GM12878 (cell line): ENCODE measurements around the gene CCDC68. TPM values are rescaled to one million over a fixed set of nuclear protein-coding genes. Genes with fewer than 3 reads are reported as not detected.

Experiments
- ATAC-seq: fragments of 200-7000 bp; cut with Tn5 transposase; 3 replicates; pipeline ENCODE4 v1.9.1; 2020; ENCODE audit warnings: mild to moderate bottlenecking, moderate library complexity
- BruUV-seq: library from RNA; stranded (reverse); fragments of 400-500 nt; replicated peaks from 2 replicates; lab custom pipeline; 2021; lab: Mats Ljungman, UMichigan
- CTCF ChIA-PET: fragments of 300-600 bp; sonication (Branson Sonifier 250); formaldehyde crosslinking; extraction: SDS; loops from one replicate; lab custom pipeline; 2021; ENCODE audit warnings: inconsistent platforms; lab: Yijun Ruan, JAX
- POLR2A ChIA-PET: fragments of 350-600 bp; formaldehyde crosslinking; extraction: SDS; loops from one replicate; lab custom pipeline; 2021; ENCODE audit warnings: inconsistent platforms; lab: Charles Lee
- RAD21 ChIA-PET: fragments of 300-600 bp; sonication (Branson Sonifier 250); formaldehyde crosslinking; loops from one replicate; lab custom pipeline; 2023; ENCODE audit warnings: antibody characterized with exemption; ENCODE audit not compliant: unreplicated experiment; lab: Charles Lee
- SMC1A ChIA-PET: fragments of 300-600 bp; sonication (Branson Sonifier 250); formaldehyde crosslinking; loops from one replicate; lab custom pipeline; 2023; ENCODE audit not compliant: unreplicated experiment, uncharacterized antibody; lab: Charles Lee
- DNase-seq: peaks from one replicate; pipeline ENCODE4 v3.0.0-alpha.2; 2011; ENCODE audit warnings: low read depth, low spot score
- FAIRE-seq: peaks from 3 replicates; lab custom pipeline; 2011; peaks lifted over from hg19 to GRCh38; lab: Jason Lieb, UNC
- H2AFZ ChIP-seq: 2 replicates; pipeline ENCODE4 v1.6.0; 2011; ENCODE audit warnings: low read depth, low read length, control low read depth; ENCODE audit not compliant: control insufficient read depth
- H3K27ac ChIP-seq: 2 replicates; pipeline ENCODE4 v1.5.1; 2011; ENCODE audit warnings: control low read depth; ENCODE audit not compliant: control insufficient read depth, insufficient read depth
- H3K27me3 ChIP-seq, 2 experiments: replicated peaks in 1 of 2; 2 replicates each; pipeline versions ENCODE4 v1.6.0 to v1.6.1; 2011; ENCODE audit warnings: low read length in 1 of 2; ENCODE audit not compliant: control insufficient read depth in 2 of 2, insufficient read depth in 2 of 2
- H3K36me3 ChIP-seq, 2 experiments: 2 replicates each; pipeline ENCODE4 v1.5.1; 2011; ENCODE audit warnings: low read length in 1 of 2; ENCODE audit not compliant: control insufficient read depth in 2 of 2, insufficient read depth in 2 of 2
- H3K4me1 ChIP-seq: 2 replicates; pipeline ENCODE4 v1.6.1; 2011; ENCODE audit warnings: mild to moderate bottlenecking, low read length, moderate library complexity, mixed read lengths; ENCODE audit not compliant: control insufficient read depth, insufficient read depth
- H3K4me2 ChIP-seq: 2 replicates; pipeline ENCODE4 v1.6.0; 2011; ENCODE audit warnings: control low read depth; ENCODE audit not compliant: control insufficient read depth, insufficient read depth
- H3K4me3 ChIP-seq: fragments of 200-600 bp; sonication (generic); 2 replicates; pipeline ENCODE4 v1.5.1; 2016
- H3K79me2 ChIP-seq: 2 replicates; pipeline ENCODE4 v1.6.0; 2011; ENCODE audit warnings: low read length; ENCODE audit not compliant: control insufficient read depth, insufficient read depth
- H3K9ac ChIP-seq: 2 replicates; pipeline ENCODE4 v1.8.0; 2011; ENCODE audit warnings: low read length, control low read depth, mixed read lengths; ENCODE audit not compliant: control insufficient read depth, insufficient read depth
- H3K9me3 ChIP-seq: replicated peaks from 3 replicates; pipeline ENCODE4 v1.5.1; 2011; ENCODE audit warnings: mild to moderate bottlenecking, low read length; ENCODE audit not compliant: control insufficient read depth, insufficient read depth
- H4K20me1 ChIP-seq: 2 replicates; pipeline ENCODE4 v1.6.0; 2011; ENCODE audit not compliant: control insufficient read depth, insufficient read depth
- ATF3 ChIP-seq: IDR thresholded peaks from 2 replicates; pipeline ENCODE4 v1.6.1; 2011; ENCODE audit warnings: low read depth, mild to moderate bottlenecking, low read length, moderate library complexity, borderline replicate concordance; ENCODE audit errors: extremely low read depth
- CBFB ChIP-seq: IDR thresholded peaks from 2 replicates; pipeline ENCODE4 v1.6.1; 2016; ENCODE audit warnings: antibody characterized with exemption, low read depth
- CBX5 ChIP-seq: sonication (generic); IDR thresholded peaks from 2 replicates; pipeline ENCODE4 v1.6.1; 2016; ENCODE audit warnings: low read depth, moderate library complexity, mild to moderate bottlenecking, inconsistent platforms
- EED ChIP-seq: sonication (generic); IDR thresholded peaks from 2 replicates; pipeline ENCODE4 v1.6.1; 2016; ENCODE audit warnings: antibody characterized with exemption, low read depth
- FOXM1 ChIP-seq: IDR thresholded peaks from 2 replicates; pipeline ENCODE4 v1.6.1; 2012; ENCODE audit warnings: low read depth, mild to moderate bottlenecking, inconsistent platforms, low read length, moderate library complexity
- IRF3 ChIP-seq: fragments of 450-650 bp; IDR thresholded peaks from 2 replicates; pipeline ENCODE4 v1.6.1; 2014; ENCODE audit warnings: mild to moderate bottlenecking
- MTA2 ChIP-seq: fragments of 450-650 bp; IDR thresholded peaks from 2 replicates; pipeline ENCODE4 v1.6.1; 2016; ENCODE audit warnings: low read depth, mild to moderate bottlenecking, moderate library complexity
- MYC ChIP-seq: IDR thresholded peaks from 2 replicates; pipeline ENCODE4 v1.6.1; 2011; ENCODE audit warnings: mild to moderate bottlenecking, low read length, moderate library complexity, inconsistent platforms; ENCODE audit not compliant: insufficient read depth, insufficient replicate concordance, insufficient read length, severe bottlenecking
- RAD51 ChIP-seq: fragments of 450-650 bp; IDR thresholded peaks from 2 replicates; pipeline ENCODE4 v1.6.1; 2016; ENCODE audit warnings: moderate library complexity, mild to moderate bottlenecking, inconsistent platforms
- RB1 ChIP-seq: fragments of 450-650 bp; formaldehyde crosslinking; IDR thresholded peaks from 2 replicates; pipeline ENCODE4 v1.6.1; 2017; ENCODE audit warnings: mild to moderate bottlenecking, borderline replicate concordance
- STAT3 ChIP-seq: IDR thresholded peaks from 2 replicates; pipeline ENCODE4 v1.6.1; 2011; ENCODE audit warnings: low read depth, low read length, improper control_type of control experiment
- SUZ12 ChIP-seq: fragments of 200-600 bp; sonication (generic); IDR thresholded peaks from one replicate; pipeline ENCODE4 v1.6.1; 2018; ENCODE audit warnings: antibody characterized with exemption, mild to moderate bottlenecking; ENCODE audit not compliant: unreplicated experiment
- ZNF384 ChIP-seq: IDR thresholded peaks from 2 replicates; pipeline ENCODE4 v1.6.1; 2012; ENCODE audit warnings: low read depth, mild to moderate bottlenecking, low read length, improper control_type of control experiment, borderline replicate concordance
- WGBS: methylation state at CpG from one replicate; pipeline ENCODE4 v1.1.6; 2016; ENCODE audit warnings: low lambda C conversion rate; ENCODE audit not compliant: insufficient replicate concordance, insufficient coverage; ENCODE audit errors: missing lambda C conversion rate; 5-methylcytosine and 5-hydroxymethylcytosine counted together
- in situ Hi-C: fragments of 300-500 bp; cut with MboI; formaldehyde crosslinking; loops from 9 replicates; pipeline ENCODE4 v1.14.3; 2018; ENCODE audit warnings: mixed read lengths
- intact Hi-C: fragments of 100-400 bp; cut with micrococcal nuclease; formaldehyde crosslinking; loops from one replicate; pipeline ENCODE4 v1.14.2; 2022; ENCODE audit not compliant: unreplicated experiment
- polyA plus RNA-seq, 11 experiments: library from polyadenylated mRNA; depleted of rRNA in 4 of 11; unstranded in 6 of 11; stranded (reverse) in 5 of 11; fragments of >200 nt; fragmentation: Nextera tagmentation in 4 of 11; fragmentation: Illumina TruSeq in 1 of 11; extraction: Ambion mirVana in 4 of 11; extraction: Trizol in 1 of 11; gene quantifications; 1 replicate in 1 of 11; 2 replicates in 10 of 11; pipeline versions ENCODE4 v1.2.1 to v1.2.3, GENCODE V29; 2011 to 2016; ENCODE audit warnings: inconsistent platforms in 2 of 11, missing spikeins in 2 of 11, low read depth in 1 of 11
- total RNA-seq, 4 experiments: library from RNA; depleted of rRNA in 3 of 4; stranded (reverse); fragments of >200 nt in 3 of 4; fragmentation: Illumina TruSeq in 1 of 4; extraction: Trizol in 1 of 4; gene quantifications; 2 replicates each; pipeline versions ENCODE4 v1.2.1 to v1.2.3, GENCODE V29; 2013 to 2021
- TF ChIP-seq, protein P1 (sequence below): fragments of 450-650 bp; IDR thresholded peaks from 2 replicates; pipeline ENCODE4 v1.6.1; 2016; ENCODE audit warnings: mild to moderate bottlenecking
- TF ChIP-seq, protein P2 (sequence below): fragments of 450-650 bp; IDR thresholded peaks from 2 replicates; pipeline ENCODE4 v1.6.1; 2016; ENCODE audit warnings: mild to moderate bottlenecking, moderate library complexity, borderline replicate concordance

The CCDC68 gene
- total and polyA plus RNA-seq, 10 of the 15 experiments (the other 5 are each of a cell fraction or from before 2014, with no cell fraction given): 0.04 TPM; not detected in 9

DNA sequence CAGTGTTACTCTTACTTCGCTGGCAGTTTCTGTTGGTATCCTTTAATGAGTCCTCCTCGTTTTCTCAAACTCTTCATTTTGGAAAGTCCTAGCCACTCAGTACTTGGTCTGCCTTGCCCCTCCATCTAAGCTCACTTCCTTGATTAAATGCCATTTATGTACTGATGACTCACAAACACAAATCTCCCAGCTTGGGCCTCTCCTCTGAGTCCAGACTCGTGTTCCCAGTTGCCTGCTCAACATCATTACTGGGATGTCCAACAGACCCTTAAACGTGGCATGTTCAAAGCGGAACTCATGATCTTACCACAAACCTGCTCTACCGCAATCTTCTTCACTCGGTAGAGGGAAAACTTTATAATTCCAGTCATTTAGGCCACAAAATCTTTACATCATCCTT lies 13.8 kb upstream of the CCDC68 start:
- ChIA-PET RAD21 (no interaction called here), POLR2A (no interaction called here), CTCF (interaction anchor here (0.6 kb wide), 1 partner anchor 11 kb away, joined by 3 read pairs; no protein-coding TSS in a partner anchor), SMC1A (no interaction called here)
- Histone ChIP-seq H3K79me2 (no peaks in the 10 kb centered on the region), H3K4me1 (no peaks in the 10 kb centered on the region), H3K36me3 (no peaks in the 10 kb centered on the region), H3K4me3 (no peak overlapping the region), H3K27ac (no peak overlapping the region), H2AFZ (no peak overlapping the region), H4K20me1 (no peaks in the 10 kb centered on the region), H3K9ac (no peak overlapping the region), H3K4me2 (no peak overlapping the region), H3K9me3 (no peaks in the 10 kb centered on the region), H3K27me3 (no peaks in the 10 kb centered on the region)
- no TSS peak for BruUV-seq
- TF ChIP-seq IRF3: no peak
- TF ChIP-seq ATF3: no peak
- TF ChIP-seq MTA2: no peak
- TF ChIP-seq RB1: no peak
- TF ChIP-seq, protein P1, sequence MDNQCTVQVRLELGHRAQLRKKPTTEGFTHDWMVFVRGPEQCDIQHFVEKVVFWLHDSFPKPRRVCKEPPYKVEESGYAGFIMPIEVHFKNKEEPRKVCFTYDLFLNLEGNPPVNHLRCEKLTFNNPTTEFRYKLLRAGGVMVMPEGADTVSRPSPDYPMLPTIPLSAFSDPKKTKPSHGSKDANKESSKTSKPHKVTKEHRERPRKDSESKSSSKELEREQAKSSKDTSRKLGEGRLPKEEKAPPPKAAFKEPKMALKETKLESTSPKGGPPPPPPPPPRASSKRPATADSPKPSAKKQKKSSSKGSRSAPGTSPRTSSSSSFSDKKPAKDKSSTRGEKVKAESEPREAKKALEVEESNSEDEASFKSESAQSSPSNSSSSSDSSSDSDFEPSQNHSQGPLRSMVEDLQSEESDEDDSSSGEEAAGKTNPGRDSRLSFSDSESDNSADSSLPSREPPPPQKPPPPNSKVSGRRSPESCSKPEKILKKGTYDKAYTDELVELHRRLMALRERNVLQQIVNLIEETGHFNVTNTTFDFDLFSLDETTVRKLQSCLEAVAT: no peak
- no peak for TF ChIP-seq MYC
- TF ChIP-seq, protein P2, sequence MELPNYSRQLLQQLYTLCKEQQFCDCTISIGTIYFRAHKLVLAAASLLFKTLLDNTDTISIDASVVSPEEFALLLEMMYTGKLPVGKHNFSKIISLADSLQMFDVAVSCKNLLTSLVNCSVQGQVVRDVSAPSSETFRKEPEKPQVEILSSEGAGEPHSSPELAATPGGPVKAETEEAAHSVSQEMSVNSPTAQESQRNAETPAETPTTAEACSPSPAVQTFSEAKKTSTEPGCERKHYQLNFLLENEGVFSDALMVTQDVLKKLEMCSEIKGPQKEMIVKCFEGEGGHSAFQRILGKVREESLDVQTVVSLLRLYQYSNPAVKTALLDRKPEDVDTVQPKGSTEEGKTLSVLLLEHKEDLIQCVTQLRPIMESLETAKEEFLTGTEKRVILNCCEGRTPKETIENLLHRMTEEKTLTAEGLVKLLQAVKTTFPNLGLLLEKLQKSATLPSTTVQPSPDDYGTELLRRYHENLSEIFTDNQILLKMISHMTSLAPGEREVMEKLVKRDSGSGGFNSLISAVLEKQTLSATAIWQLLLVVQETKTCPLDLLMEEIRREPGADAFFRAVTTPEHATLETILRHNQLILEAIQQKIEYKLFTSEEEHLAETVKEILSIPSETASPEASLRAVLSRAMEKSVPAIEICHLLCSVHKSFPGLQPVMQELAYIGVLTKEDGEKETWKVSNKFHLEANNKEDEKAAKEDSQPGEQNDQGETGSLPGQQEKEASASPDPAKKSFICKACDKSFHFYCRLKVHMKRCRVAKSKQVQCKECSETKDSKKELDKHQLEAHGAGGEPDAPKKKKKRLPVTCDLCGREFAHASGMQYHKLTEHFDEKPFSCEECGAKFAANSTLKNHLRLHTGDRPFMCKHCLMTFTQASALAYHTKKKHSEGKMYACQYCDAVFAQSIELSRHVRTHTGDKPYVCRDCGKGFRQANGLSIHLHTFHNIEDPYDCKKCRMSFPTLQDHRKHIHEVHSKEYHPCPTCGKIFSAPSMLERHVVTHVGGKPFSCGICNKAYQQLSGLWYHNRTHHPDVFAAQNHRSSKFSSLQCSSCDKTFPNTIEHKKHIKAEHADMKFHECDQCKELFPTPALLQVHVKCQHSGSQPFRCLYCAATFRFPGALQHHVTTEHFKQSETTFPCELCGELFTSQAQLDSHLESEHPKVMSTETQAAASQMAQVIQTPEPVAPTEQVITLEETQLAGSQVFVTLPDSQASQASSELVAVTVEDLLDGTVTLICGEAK: no peak
- no peak for TF ChIP-seq STAT3
- no peak for TF ChIP-seq CBX5
- no peak for TF ChIP-seq CBFB
- TF ChIP-seq FOXM1: no peak
- no peak for TF ChIP-seq EED
- TF ChIP-seq ZNF384: no peak
- no peak for TF ChIP-seq RAD51
- TF ChIP-seq SUZ12: no peak
- in situ Hi-C loops: no loop called here
- ATAC-seq (no peak), DNase-seq (no peak), FAIRE-seq (no peak)
- WGBS: 46% methylated on average over 7 of the region's 7 CpGs
- intact Hi-C loops: no loop called here
